Testis (tissue), 2 donors: ENCODE data around the gene ZNF148.

Experiments
- CTCF ChIP-seq, 3 experiments: fragments of 450-650 bp in 2 of 3; fragments of 200-600 bp in 1 of 3; sonication (generic) in 1 of 3; IDR thresholded peaks; one replicate each; pipeline ENCODE4 v1.5.1; 2016 to 2019; ENCODE audit warnings: antibody characterized with exemption in 3 of 3, mild to moderate bottlenecking in 2 of 3, moderate library complexity in 1 of 3
- POLR2A ChIP-seq: fragments of 450-650 bp; IDR thresholded peaks from one replicate; pipeline ENCODE4 v1.6.1; 2017; ENCODE audit warnings: antibody characterized with exemption, mild to moderate bottlenecking, moderate library complexity

- TF ChIP-seq CTCF (IDR thresholded peaks at IDR 0.05) (no peak), POLR2A (no peak)
These were observed 163.0 kb downstream of the ZNF148 start for GRCh38 chr3:125212091-125212508.
